Common myeloid progenitor, CD34-positive (primary cell): ENCODE measurements around the gene TMEM106B. TPM values are rescaled to one million over a fixed set of nuclear protein-coding genes. Genes with fewer than 3 reads are reported as not detected.
"Not testable (repeated sequence)": the region's sequence is repeated elsewhere in the genome, so short reads cannot be mapped to it uniquely, and the experiment has no call there.

Experiments
- CTCF ChIA-PET: fragments of 350-600 bp; sonication (Branson Sonifier 250); formaldehyde crosslinking; loops from one replicate; lab custom pipeline; 2021; ENCODE audit warnings: antibody characterized with exemption; lab: Charles Lee
- POLR2A ChIA-PET: fragments of 350-600 bp; sonication (Branson Sonifier 250); formaldehyde crosslinking; loops from one replicate; lab custom pipeline; 2021; ENCODE audit warnings: antibody characterized with exemption; lab: Charles Lee
- DNase-seq, 3 donors: peaks; one replicate each; pipeline versions ENCODE4 v3.0.0 to v3.0.0-alpha.2; 2013
- H3K27ac ChIP-seq, 2 experiments: 1 replicate in 1 of 2; 2 replicates in 1 of 2; pipeline ENCODE4 v1.7.0; 2013; ENCODE audit warnings: inconsistent platforms in 2 of 2, low read length in 2 of 2, mild to moderate bottlenecking in 2 of 2, low read depth in 1 of 2, moderate library complexity in 1 of 2; ENCODE audit not compliant: severe bottlenecking in 2 of 2, insufficient read depth in 1 of 2, poor library complexity in 1 of 2
- H3K27me3 ChIP-seq, 5 experiments: replicated peaks in 2 of 5; 1 replicate in 3 of 5; 2 replicates in 2 of 5; pipeline versions ENCODE4 v1.6.1 to v1.7.0; 2013; ENCODE audit warnings: low read length in 4 of 5, mild to moderate bottlenecking in 2 of 5, moderate library complexity in 2 of 5, inconsistent platforms in 1 of 5; ENCODE audit not compliant: insufficient read depth in 5 of 5, control insufficient read depth in 4 of 5
- H3K36me3 ChIP-seq, 4 experiments: 1 replicate in 2 of 4; 2 replicates in 2 of 4; pipeline versions ENCODE4 v1.6.1 to v1.7.0; 2013; ENCODE audit warnings: low read length in 3 of 4, control low read depth in 1 of 4, mild to moderate bottlenecking in 1 of 4; ENCODE audit not compliant: control insufficient read depth in 4 of 4, insufficient read depth in 4 of 4
- H3K4me1 ChIP-seq, 4 experiments: 1 replicate in 3 of 4; 2 replicates in 1 of 4; pipeline versions ENCODE4 v1.6.1 to v1.7.1; 2013; ENCODE audit warnings: low read length in 3 of 4, mild to moderate bottlenecking in 3 of 4, control low read depth in 1 of 4, inconsistent platforms in 1 of 4, moderate library complexity in 1 of 4; ENCODE audit not compliant: control insufficient read depth in 4 of 4, insufficient read depth in 4 of 4; ENCODE audit errors: control extremely low read depth in 1 of 4
- H3K4me3 ChIP-seq, 7 experiments: 1 replicate in 4 of 7; 2 replicates in 3 of 7; pipeline versions ENCODE4 v1.5.1 to v1.7.0; 2013; ENCODE audit warnings: mild to moderate bottlenecking in 7 of 7, low read length in 6 of 7, moderate library complexity in 6 of 7, inconsistent platforms in 2 of 7, low read depth in 2 of 7, control low read depth in 1 of 7; ENCODE audit not compliant: insufficient read depth in 4 of 7, control insufficient read depth in 1 of 7; ENCODE audit errors: extremely low read depth in 1 of 7
- H3K9me3 ChIP-seq, 5 experiments: 1 replicate in 4 of 5; 2 replicates in 1 of 5; pipeline versions ENCODE4 v1.6.1 to v1.7.1; 2013; ENCODE audit warnings: low read length in 4 of 5, mild to moderate bottlenecking in 2 of 5, inconsistent platforms in 1 of 5, low read depth in 1 of 5, moderate library complexity in 1 of 5; ENCODE audit not compliant: control insufficient read depth in 4 of 5, insufficient read depth in 2 of 5; ENCODE audit errors: control extremely low read depth in 1 of 5
- WGBS: methylation state at CpG from one replicate; pipeline ENCODE4 v1.1.5; 2013; ENCODE audit not compliant: insufficient coverage; 5-methylcytosine and 5-hydroxymethylcytosine counted together
- polyA plus RNA-seq: library from polyadenylated mRNA; unstranded; fragments of 120-200 nt; gene quantifications from one replicate; pipeline ENCODE4 v1.2.1, GENCODE V29; 2013

The TMEM106B gene
- 36.7 TPM for polyA plus RNA-seq

DNA sequence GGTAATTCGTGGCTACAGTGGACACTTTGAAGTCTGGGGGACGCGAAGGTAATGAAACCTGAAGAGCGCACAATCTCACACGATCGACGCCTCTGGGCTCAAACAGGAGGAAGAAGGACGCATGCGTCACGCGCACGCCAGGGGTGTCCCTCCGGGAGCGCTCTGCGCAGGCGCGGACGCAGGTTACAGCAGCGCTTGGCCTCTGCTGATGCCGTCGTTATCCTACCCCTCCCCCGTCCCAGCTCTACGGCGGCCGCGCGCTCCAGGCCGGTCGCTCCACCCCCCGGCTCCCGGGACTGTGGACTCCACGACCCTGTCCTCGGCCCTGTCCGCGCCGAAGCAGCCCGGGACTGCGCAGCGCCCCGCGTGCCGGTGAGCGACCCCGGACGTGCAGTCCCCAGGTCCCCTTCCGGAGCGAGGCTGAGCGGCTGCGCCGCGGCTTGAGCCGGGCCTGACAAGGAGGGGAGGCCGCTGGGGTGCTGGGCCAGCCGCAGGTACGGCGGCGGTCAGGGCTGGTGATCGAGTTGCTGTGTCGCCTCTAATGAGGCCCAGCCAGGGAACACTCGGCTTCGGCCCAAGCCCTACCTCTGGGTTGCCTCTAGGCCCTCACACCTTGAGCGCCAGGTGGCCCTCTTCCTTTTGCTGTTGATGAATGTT, at the start of gene TMEM106B:
TSS of gene TMEM106B (plus strand) at position 241 of the 657 bp plus-strand sequence. CDS start 3,517 bp downstream, outside the sequence.
- peak within 1 kb of the TSS; percentile 66 to 94 (median 86) for H3K4me3 ChIP-seq
- H3K4me1 ChIP-seq, result peaks cover 6 to 26% (median 14%) of the 10 kb centered on the region in 4 experiments
- POLR2A ChIA-PET, result no interaction called here
- peaks cover 2 to 11% (median 6%) of the 10 kb centered on the region in 4 experiments for H3K36me3 ChIP-seq
- peak within 1 kb of the TSS; percentile 78 to 92 for H3K27ac ChIP-seq
- peaks cover 0 to 8% (median 0%) of the 10 kb centered on the region in 5 experiments for H3K27me3 ChIP-seq
- CTCF ChIA-PET, result interaction anchor here (1.3 kb wide), 1 partner anchor 378 kb away, joined by 3 read pairs; no protein-coding TSS in a partner anchor
- DNase-seq, result peak; percentile 95 to 98 (median 97)
- no peaks in the 10 kb centered on the region for H3K9me3 ChIP-seq
- WGBS, result 0% methylated on average over 61 of the region's 62 CpGs

DNA sequence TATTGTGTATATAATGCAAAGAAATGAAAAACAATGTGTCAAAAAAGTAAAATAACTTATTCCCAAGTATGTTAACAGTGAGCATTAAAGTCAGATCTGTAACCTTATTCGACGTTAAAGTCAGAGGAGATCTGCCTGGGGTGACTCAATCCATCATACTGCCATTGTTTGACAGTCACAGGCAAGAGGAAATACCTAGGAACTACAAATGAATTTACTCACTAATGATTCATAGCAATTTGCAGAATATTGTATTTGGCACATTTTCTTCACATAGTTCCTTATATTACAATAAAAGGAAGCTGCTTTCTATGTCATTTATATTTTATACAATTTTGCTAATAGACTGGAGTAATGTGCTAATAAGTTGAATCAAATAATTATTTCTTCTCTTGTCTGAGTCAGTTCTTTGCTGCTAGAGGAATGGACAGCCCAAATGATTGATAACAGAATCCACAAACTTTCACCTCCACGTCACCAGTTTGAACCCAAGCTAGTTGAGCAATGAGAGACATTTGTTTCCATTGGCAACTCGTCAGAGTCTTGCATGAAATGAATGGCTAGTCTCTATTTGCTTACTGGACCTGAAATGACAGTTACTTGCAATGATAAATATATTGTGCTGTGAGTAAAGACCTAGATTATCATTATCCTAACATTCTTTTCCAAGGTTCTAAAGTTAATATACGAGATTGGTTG, 48.5 kb upstream of the TMEM106B start:
- H3K36me3 ChIP-seq, result no peaks in the 10 kb centered on the region
- H3K4me3 ChIP-seq, result no peak overlapping the region
- no peaks in the 10 kb centered on the region for H3K27me3 ChIP-seq
- 69% methylated on average over 3 of the region's 5 CpGs for WGBS
- no peak overlapping the region for H3K27ac ChIP-seq
- ChIA-PET POLR2A (no interaction called here), CTCF (no interaction called here)
- H3K9me3 ChIP-seq, result peaks cover 0 to 3% (median 0%) of the 10 kb centered on the region in 5 experiments
- H3K4me1 ChIP-seq, result no peaks in the 10 kb centered on the region
- DNase-seq, result no peak

DNA sequence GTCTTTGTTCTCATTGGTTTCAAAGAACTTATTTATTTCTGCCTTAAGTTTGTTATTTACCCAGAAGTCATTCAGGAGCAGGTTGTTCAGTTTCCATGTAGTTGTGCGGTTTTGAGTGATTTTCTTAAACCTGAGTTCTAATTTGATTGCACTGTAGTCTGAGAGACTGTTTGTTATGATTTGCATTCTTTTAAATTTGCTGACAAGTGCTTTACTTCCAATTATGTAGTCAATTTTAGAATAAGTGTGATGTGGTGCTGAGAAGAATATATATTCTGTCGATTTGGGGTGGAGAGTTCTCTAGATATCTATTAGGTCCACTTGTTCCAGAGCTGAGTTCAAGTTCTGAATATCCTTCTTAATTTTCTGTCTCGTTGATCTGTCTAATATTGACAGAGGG, 43.0 kb upstream of the TMEM106B start:
- POLR2A ChIA-PET, H3K4me3 ChIP-seq, DNase-seq, H3K9me3 ChIP-seq, H3K36me3 ChIP-seq, H3K27ac ChIP-seq, H3K27me3 ChIP-seq, CTCF ChIA-PET, H3K4me1 ChIP-seq: not testable (repeated sequence)
- no CpG with 5 or more reads among the region's 3 CpGs for WGBS

DNA sequence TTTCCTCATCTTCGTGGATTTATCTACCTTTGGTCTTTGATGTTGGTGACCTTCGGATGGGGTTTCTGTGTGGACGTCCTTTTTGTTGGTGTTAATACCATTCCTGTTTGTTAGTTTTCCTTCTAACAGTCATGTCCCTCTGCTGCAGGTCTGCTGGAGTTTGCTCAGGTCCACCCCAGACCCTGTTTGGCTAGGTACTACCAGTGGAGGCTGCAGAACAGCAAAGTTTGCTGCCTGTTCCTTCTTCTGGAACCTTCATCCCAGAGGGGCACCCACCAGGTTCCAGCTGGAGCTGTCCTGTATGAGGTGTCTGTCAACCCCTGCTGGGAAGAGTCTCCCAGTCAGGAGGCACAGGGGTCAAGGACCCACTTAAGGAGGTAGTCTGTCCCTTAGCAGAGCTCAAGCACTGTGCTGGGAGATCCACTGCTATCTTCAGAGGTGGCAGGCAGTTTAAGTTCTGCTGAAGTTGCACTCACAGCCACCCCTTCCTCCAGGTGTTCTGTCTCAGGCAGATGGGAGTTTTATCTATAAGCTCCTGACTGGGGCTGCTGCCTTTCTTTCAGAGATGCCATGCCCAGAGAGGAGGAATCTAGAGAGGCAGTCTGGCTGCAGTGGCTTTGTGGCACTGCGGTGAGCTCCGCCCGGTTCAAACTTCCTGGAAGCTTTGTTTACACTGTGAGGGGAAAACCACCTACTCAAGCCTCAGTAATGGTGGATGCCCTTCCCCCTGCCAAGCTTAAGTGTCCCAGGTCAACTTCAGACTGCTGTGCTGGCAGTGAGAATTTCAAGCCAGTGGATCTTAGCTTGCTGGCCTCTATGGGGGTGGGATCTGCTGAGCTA, 40.9 kb upstream of the TMEM106B start:
- POLR2A ChIA-PET, H3K9me3 ChIP-seq, H3K27me3 ChIP-seq, H3K36me3 ChIP-seq, H3K27ac ChIP-seq, H3K4me1 ChIP-seq, CTCF ChIA-PET, H3K4me3 ChIP-seq: not testable (repeated sequence)
- DNase-seq, result peak in 2 of 3 donors; percentile 0 to 9
- WGBS, result 85% methylated on average over 4 of the region's 6 CpGs

DNA sequence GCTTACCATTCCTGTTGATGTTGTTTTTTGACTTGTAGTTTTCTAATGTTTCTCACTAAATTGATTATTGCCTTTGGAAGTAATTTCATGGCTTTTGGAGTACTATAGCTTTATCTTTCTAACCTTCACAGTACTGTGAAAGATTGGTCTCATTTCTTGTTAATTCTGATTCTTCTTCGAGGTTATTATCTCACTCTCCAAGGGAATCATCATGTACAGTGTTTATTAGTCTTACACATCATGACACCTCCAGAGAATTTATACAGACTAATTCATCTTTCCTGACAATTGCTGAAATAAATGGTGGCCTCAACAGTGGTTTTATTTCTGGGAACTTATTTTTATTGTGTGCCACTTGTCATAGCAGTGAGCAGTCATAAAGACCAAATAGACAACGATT, 37.4 kb upstream of the TMEM106B start:
- Histone ChIP-seq H3K4me1 (no peaks in the 10 kb centered on the region), H3K4me3 (no peak overlapping the region), H3K27ac (no peak overlapping the region), H3K9me3 (peaks cover 0 to 3% (median 0%) of the 10 kb centered on the region in 5 experiments), H3K27me3 (no peaks in the 10 kb centered on the region), H3K36me3 (no peaks in the 10 kb centered on the region)
- CTCF ChIA-PET, result no interaction called here
- WGBS, result no CpG with 5 or more reads among the region's 2 CpGs
- no peak for DNase-seq
- POLR2A ChIA-PET, result no interaction called here

DNA sequence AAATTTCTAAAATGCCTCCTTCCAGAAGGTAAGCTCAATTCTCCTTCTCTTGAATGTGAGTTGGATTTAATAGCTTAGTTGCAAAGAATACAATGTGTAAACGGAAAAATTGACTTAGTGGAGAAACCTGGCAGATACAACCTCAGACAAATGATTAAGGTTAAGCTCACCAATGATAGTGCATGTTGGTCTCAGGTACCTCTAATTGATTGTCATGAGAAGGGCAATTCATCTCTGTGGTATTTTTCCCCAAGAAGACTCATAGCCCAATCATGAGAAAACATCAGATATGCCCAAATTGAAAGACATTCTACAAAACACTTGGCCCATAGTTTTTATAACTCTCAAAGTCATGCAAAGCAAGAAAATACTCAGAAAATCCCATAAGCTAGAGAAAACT, 36.2 kb upstream of the TMEM106B start:
- Histone ChIP-seq H3K9me3 (peaks cover 0 to 3% (median 0%) of the 10 kb centered on the region in 5 experiments), H3K36me3 (no peaks in the 10 kb centered on the region), H3K4me3 (no peak overlapping the region), H3K27me3 (no peaks in the 10 kb centered on the region), H3K4me1 (no peaks in the 10 kb centered on the region), H3K27ac (no peak overlapping the region)
- ChIA-PET POLR2A (no interaction called here), CTCF (interaction anchor here (1.1 kb wide), 1 partner anchor 13 kb away, joined by 4 read pairs; no protein-coding TSS in a partner anchor)
- WGBS, result no CpG with 5 or more reads among the region's 1 CpG
- DNase-seq, result no peak
